PC-3 (cell line): ENCODE measurements around the gene ARHGAP24. TPM values are rescaled to one million over a fixed set of nuclear protein-coding genes. Genes with fewer than 3 reads are reported as not detected.

Experiments used
- ATAC-seq: fragments of 200-7000 bp; cut with Tn5 transposase; 2 replicates; pipeline ENCODE4 v1.9.1; 2020; ENCODE audit warnings: mild to moderate bottlenecking, moderate library complexity
- BruUV-seq: library from RNA; stranded (reverse); fragments of 400-500 nt; replicated peaks from 2 replicates; lab custom pipeline; 2021; lab: Mats Ljungman, UMichigan
- CTCF ChIA-PET: fragments of 300-600 bp; sonication (Branson Sonifier 250); formaldehyde crosslinking; loops from one replicate; lab custom pipeline; 2022; ENCODE audit warnings: antibody characterized with exemption; lab: Charles Lee
- POLR2A ChIA-PET: fragments of 300-600 bp; sonication (Branson Sonifier 250); formaldehyde crosslinking; loops from one replicate; lab custom pipeline; 2022; ENCODE audit warnings: antibody characterized with exemption; ENCODE audit not compliant: unreplicated experiment; lab: Charles Lee
- DNase-seq: peaks from one replicate; pipeline ENCODE4 v3.0.0-alpha.2; 2015
- H2AFZ ChIP-seq: fragments of 300-600 bp; sonication (generic); 2 replicates; pipeline ENCODE4 v1.6.0; 2016; ENCODE audit warnings: antibody characterized with exemption, low read length
- H3F3A ChIP-seq: fragments of 300-600 bp; sonication (generic); one replicate; pipeline ENCODE4 v1.6.0; 2017; ENCODE audit warnings: antibody characterized with exemption, low read length, control low read depth, mild to moderate bottlenecking; ENCODE audit not compliant: unreplicated experiment
- H3K27ac ChIP-seq: fragments of 300-600 bp; sonication (generic); 2 replicates; pipeline ENCODE4 v1.5.1; 2016; ENCODE audit warnings: mild to moderate bottlenecking, low read length
- H3K27me3 ChIP-seq: fragments of 300-600 bp; sonication (generic); 2 replicates; pipeline ENCODE4 v1.6.1; 2016; ENCODE audit warnings: low read length, mixed read lengths
- H3K36me3 ChIP-seq: fragments of 300-600 bp; sonication (generic); 2 replicates; pipeline ENCODE4 v1.6.1; 2016; ENCODE audit warnings: low read depth, mixed run types, low read length, mixed read lengths
- H3K4me1 ChIP-seq: fragments of 300-600 bp; sonication (generic); 2 replicates; pipeline ENCODE4 v1.5.1; 2016; ENCODE audit warnings: low read length; ENCODE audit not compliant: insufficient read depth
- H3K4me2 ChIP-seq: fragments of 300-600 bp; sonication (generic); 2 replicates; pipeline ENCODE4 v1.6.0; 2016; ENCODE audit warnings: low read length
- H3K4me3 ChIP-seq: fragments of 300-600 bp; sonication (generic); 2 replicates; pipeline ENCODE4 v1.5.1; 2016; ENCODE audit warnings: mild to moderate bottlenecking, low read length, mixed read lengths
- H3K79me2 ChIP-seq: fragments of 300-600 bp; sonication (generic); 2 replicates; pipeline ENCODE4 v1.6.1; 2017; ENCODE audit warnings: low read length, mixed read lengths
- H3K9ac ChIP-seq: fragments of 300-600 bp; sonication (generic); 2 replicates; pipeline ENCODE4 v1.6.0; 2016; ENCODE audit warnings: mild to moderate bottlenecking, low read length
- H3K9me2 ChIP-seq: fragments of 300-600 bp; sonication (generic); replicated peaks from 2 replicates; pipeline ENCODE4 v1.6.1; 2016; ENCODE audit warnings: mixed run types, low read length, mixed read lengths
- H3K9me3 ChIP-seq: fragments of 300-600 bp; sonication (generic); 2 replicates; pipeline ENCODE4 v1.6.1; 2016; ENCODE audit warnings: low read length, mixed read lengths
- H4K20me1 ChIP-seq: fragments of 300-600 bp; sonication (generic); 2 replicates; pipeline ENCODE4 v1.6.1; 2016; ENCODE audit warnings: low read length, mixed read lengths
- CTCF ChIP-seq: fragments of 300-600 bp; sonication (generic); conservative IDR thresholded peaks from 2 replicates; pipeline ENCODE4 v1.5.1; 2017; ENCODE audit warnings: antibody characterized with exemption, low read depth, mild to moderate bottlenecking, low read length
- EZH2 ChIP-seq: fragments of 300-600 bp; sonication (generic); IDR thresholded peaks from one replicate; pipeline ENCODE4 v1.6.1; 2017; ENCODE audit warnings: antibody characterized with exemption, mild to moderate bottlenecking, low read length; ENCODE audit not compliant: unreplicated experiment
- EZH2phosphoT487 ChIP-seq: fragments of 300-600 bp; sonication (generic); IDR thresholded peaks from 2 replicates; pipeline ENCODE4 v1.6.1; 2018; ENCODE audit warnings: mild to moderate bottlenecking, antibody characterized with exemption, low read length, borderline replicate concordance
- intact Hi-C: fragments of 100-400 bp; cut with micrococcal nuclease; formaldehyde crosslinking; loops from 2 replicates; pipeline ENCODE4 v1.9.0; 2023
- total RNA-seq: library from RNA; depleted of rRNA; stranded (reverse); fragments of >200 nt; gene quantifications from 2 replicates; pipeline ENCODE4 v1.2.3, GENCODE V29; 2014

Gene ARHGAP24
- total RNA-seq, 1 experiment from 2014 or later: 7.4 TPM

- H3F3A ChIP-seq: no peaks in the 10 kb centered on the region
- no peak overlapping the region for H3K9ac ChIP-seq
- H2AFZ ChIP-seq: no peak overlapping the region
- CTCF ChIA-PET: no interaction called here
- ATAC-seq (no peak), DNase-seq (no peak)
- H3K4me2 ChIP-seq: no peak overlapping the region
- H3K27me3 ChIP-seq: no peaks in the 10 kb centered on the region
- H3K27ac ChIP-seq: no peak overlapping the region
- POLR2A ChIA-PET: no interaction called here
- TF ChIP-seq EZH2phosphoT487 (no peak), EZH2 (no peak), CTCF (no peak)
- intact Hi-C loops: no loop called here
- H3K36me3 ChIP-seq: no peaks in the 10 kb centered on the region
- no peak overlapping the region for H3K4me3 ChIP-seq
- H3K79me2 ChIP-seq: no peaks in the 10 kb centered on the region
- no peaks in the 10 kb centered on the region for H3K9me3 ChIP-seq
- H4K20me1 ChIP-seq: no peaks in the 10 kb centered on the region
- no TSS peak for BruUV-seq
- no peaks in the 10 kb centered on the region for H3K9me2 ChIP-seq
- no peaks in the 10 kb centered on the region for H3K4me1 ChIP-seq
Observed at GRCh38 chr4:85732124-85732523, 257.2 kb downstream of the ARHGAP24 start.

GRCh38 chr4:85733798-85734197, 258.8 kb downstream of the ARHGAP24 start:
- ChIA-PET CTCF (no interaction called here), POLR2A (no interaction called here)
- H3K36me3 ChIP-seq: no peaks in the 10 kb centered on the region
- H3K27ac ChIP-seq: no peak overlapping the region
- no peaks in the 10 kb centered on the region for H3K9me2 ChIP-seq
- H3K9me3 ChIP-seq: no peaks in the 10 kb centered on the region
- BruUV-seq: no TSS peak
- H3K79me2 ChIP-seq: no peaks in the 10 kb centered on the region
- no peaks in the 10 kb centered on the region for H4K20me1 ChIP-seq
- H3F3A ChIP-seq: no peaks in the 10 kb centered on the region
- no peak overlapping the region for H3K9ac ChIP-seq
- H2AFZ ChIP-seq: no peak overlapping the region
- no peak for ATAC-seq
- no peak overlapping the region for H3K4me3 ChIP-seq
- TF ChIP-seq EZH2 (no peak), EZH2phosphoT487 (no peak), CTCF (no peak)
- no peak for DNase-seq
- H3K4me1 ChIP-seq: no peaks in the 10 kb centered on the region
- no peaks in the 10 kb centered on the region for H3K27me3 ChIP-seq
- H3K4me2 ChIP-seq: no peak overlapping the region
- intact Hi-C loops: no loop called here

GRCh38 chr4:85734424-85734831, 259.5 kb downstream of the ARHGAP24 start:
- no peaks in the 10 kb centered on the region for H3K79me2 ChIP-seq
- no peak overlapping the region for H2AFZ ChIP-seq
- no peaks in the 10 kb centered on the region for H3F3A ChIP-seq
- H4K20me1 ChIP-seq: no peaks in the 10 kb centered on the region
- H3K9me3 ChIP-seq: no peaks in the 10 kb centered on the region
- H3K4me2 ChIP-seq: no peak overlapping the region
- H3K4me1 ChIP-seq: no peaks in the 10 kb centered on the region
- DNase-seq: peak; percentile 14
- no peak overlapping the region for H3K9ac ChIP-seq
- no peak overlapping the region for H3K4me3 ChIP-seq
- no peaks in the 10 kb centered on the region for H3K27me3 ChIP-seq
- TF ChIP-seq EZH2phosphoT487: no peak
- TF ChIP-seq CTCF: no peak
- H3K27ac ChIP-seq: no peak overlapping the region
- ATAC-seq: no peak
- POLR2A ChIA-PET: no interaction called here
- no peaks in the 10 kb centered on the region for H3K36me3 ChIP-seq
- no peaks in the 10 kb centered on the region for H3K9me2 ChIP-seq
- intact Hi-C loops: no loop called here
- CTCF ChIA-PET: no interaction called here
- no TSS peak for BruUV-seq
